SH-SY5Y (cell line): ENCODE measurements around the gene DAGLA.

ENCODE experiments used
- GATA2 ChIP-seq: IDR thresholded peaks from 2 replicates; pipeline ENCODE4 v1.6.1; 2011; ENCODE audit warnings: mild to moderate bottlenecking, low read depth, low read length
- GATA3 ChIP-seq: IDR thresholded peaks from 2 replicates; pipeline ENCODE4 v1.6.1; 2011; ENCODE audit warnings: low read depth, mild to moderate bottlenecking, low read length, moderate library complexity

Gene DAGLA

GRCh38 chr11:61733120-61733978 lies 53.2 kb downstream of the DAGLA start:
- no peak for TF ChIP-seq GATA2
- no peak for TF ChIP-seq GATA3

DNA sequence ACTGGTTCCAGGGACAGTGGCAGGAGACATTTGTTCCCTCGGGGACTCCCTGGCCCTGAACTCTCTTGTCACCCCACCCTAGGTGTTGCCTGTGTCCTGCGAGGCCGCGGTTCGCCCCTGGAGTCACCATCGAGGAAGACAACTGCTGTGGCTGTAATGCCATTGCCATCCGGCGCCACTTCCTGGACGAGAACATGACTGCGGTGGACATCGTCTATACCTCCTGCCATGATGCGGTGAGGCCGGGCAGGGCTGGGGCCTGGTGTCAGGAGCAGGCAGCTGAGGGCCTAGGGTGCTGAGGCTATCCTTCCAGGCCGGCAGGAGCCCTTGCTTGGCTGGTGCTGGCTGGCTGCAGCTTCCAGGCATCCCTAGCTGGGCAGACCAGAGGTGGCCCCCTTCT lies 54.6 kb downstream of the DAGLA start:
- TF ChIP-seq GATA3 (no peak), GATA2 (no peak)

DNA sequence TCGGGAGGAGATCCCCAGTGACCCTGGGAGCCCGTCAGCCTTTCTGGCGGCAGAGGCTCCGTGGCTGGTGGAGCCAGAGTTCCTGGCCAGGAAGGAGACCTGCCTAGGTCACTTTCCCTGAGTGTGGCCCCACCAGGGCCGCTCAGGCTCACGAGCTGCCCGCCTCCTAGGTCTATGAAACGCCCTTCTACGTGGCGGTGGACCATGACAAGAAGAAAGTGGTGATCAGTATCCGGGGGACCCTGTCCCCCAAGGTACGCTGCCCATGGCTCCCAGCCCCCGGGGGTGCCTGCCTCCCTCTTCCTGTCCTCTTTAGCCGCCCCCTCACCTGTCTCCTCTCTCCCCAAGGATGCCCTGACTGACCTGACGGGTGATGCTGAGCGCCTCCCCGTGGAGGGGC lies 55.2 kb downstream of the DAGLA start:
- TF ChIP-seq GATA2 (no peak), GATA3 (no peak)

DNA sequence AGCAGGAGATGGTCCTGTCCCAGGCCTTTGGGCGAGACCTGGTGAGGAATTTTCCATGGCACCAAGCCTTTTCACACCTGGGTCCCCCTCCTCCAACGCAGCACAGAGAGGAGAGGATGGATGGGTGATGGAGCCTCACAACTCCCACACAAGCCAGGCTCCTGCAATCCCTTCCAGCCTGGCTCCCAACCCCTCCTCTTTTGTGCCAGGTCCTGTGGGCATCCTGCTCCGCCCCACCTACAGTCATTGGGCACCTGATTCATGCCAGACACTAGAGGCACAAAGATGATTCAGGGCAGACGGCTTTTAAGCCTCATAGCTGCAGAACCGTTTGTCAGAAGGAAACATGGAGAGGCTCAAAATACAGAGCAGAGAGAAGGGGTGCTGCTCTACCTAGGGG lies 56.1 kb downstream of the DAGLA start:
- TF ChIP-seq GATA2 (no peak), GATA3 (no peak)

GRCh38 chr11:61737131-61737530 lies 56.9 kb downstream of the DAGLA start:
- no peak for TF ChIP-seq GATA3

DNA sequence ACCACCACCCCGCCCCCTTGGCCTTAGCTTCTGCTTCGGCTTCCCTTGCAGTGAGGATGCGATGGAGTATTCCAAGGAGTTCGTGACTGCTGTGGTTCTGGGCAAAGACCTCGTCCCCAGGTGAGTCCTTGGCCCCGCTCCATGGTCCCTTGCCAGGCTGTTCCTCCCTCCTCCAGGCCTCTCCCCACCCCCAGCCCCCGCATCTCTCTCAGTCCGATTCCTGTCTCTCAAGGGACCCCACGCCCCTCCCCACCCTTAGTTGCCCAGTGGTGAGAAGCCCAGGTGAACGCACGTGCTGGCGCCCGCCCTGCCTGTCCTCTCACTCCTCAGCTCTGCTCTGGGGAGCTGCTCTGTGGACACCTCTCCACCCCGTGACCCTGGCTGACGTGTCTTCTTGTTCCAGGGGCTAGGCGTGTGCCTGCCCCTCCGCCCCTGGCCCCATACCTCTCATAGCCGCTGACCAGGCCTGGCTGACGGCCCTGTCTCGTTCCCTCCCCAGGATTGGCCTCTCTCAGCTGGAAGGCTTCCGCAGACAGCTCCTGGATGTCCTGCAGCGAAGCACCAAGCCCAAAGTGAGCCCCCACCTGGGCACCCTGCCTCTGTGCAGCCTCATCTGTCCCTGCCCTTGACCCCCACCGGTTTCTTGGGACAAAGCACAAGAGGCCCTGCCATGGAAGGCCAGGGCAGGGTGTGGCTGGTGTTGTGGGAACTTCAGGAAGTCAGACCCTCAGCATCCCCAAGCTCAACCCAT lies 57.6 kb downstream of the DAGLA start:
- TF ChIP-seq GATA2 (no peak), GATA3 (no peak)

GRCh38 chr11:61738776-61739175 lies 58.6 kb downstream of the DAGLA start:
- TF ChIP-seq GATA3, result no peak

DNA sequence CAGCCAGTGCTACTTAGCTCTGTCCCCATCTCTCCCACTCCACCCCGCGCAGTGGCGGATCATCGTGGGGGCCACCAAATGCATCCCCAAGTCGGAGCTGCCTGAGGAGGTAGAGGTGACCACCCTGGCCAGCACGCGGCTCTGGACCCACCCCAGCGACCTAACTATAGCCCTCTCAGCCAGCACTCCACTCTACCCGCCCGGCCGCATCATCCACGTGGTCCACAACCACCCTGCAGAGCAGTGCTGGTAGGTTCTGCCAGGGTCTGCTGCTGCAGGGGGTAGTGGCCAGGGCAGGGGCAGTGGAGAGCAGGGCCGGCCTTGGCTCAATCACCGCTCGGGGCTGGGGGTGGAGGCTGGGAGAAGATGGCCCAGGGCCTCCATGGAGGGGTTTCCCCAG lies 59.2 kb downstream of the DAGLA start:
- TF ChIP-seq GATA2 (no peak), GATA3 (no peak)

- TF ChIP-seq GATA3, result no peak
- no peak for TF ChIP-seq GATA2
Observed at GRCh38 chr11:61739966-61740365, 59.8 kb downstream of the DAGLA start.

GRCh38 chr11:61742391-61742790 lies 62.2 kb downstream of the DAGLA start:
- TF ChIP-seq GATA3 (no peak), GATA2 (no peak)

GRCh38 chr11:61743486-61744095 lies 63.4 kb downstream of the DAGLA start:
- TF ChIP-seq GATA2 (no peak), GATA3 (no peak)

- no peak for TF ChIP-seq GATA3
- TF ChIP-seq GATA2, result no peak
Observed at GRCh38 chr11:61744181-61744580, 64.0 kb downstream of the DAGLA start.

DNA sequence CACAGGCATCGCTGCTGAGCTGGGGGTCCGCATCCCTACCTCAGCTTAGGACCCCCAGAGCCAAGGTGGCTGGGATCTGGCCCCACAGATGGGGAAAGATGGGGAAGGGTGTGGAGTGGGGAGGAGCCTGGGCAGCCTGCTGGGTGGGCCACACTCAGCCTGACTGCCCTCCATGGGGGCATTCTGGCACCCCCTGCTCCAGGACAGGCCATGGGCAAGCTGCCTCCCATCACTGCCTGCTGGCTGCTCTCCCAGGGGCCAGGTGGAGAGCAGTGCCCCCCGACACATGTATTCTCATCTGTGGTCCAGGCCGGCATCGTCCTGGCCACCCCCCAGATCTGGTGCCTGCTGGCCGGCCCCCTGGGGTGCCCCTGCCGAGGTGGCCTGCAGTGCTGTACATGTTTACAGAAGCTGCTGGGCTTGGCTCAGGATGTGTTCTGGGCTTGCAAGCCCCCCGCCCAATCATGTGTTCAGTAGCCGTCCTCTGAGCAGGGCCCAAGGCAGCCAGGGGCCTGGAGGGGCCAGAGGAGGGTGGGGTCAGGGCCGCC lies 64.5 kb downstream of the DAGLA start:
- TF ChIP-seq GATA2 (no peak), GATA3 (no peak)

- TF ChIP-seq GATA2 (no peak), GATA3 (no peak)
Observed at GRCh38 chr11:61745781-61746441, 65.7 kb downstream of the DAGLA start.
